Muscle of leg (tissue), 11 donors: ENCODE measurements around the gene CES1. TPM values are rescaled to one million over a fixed set of nuclear protein-coding genes. Genes with fewer than 3 reads are reported as not detected.
"Not testable (repeated sequence)": the region's sequence is repeated elsewhere in the genome, so short reads cannot be mapped to it uniquely, and the experiment has no call there.

Source experiments
- DNase-seq: peaks from one replicate; pipeline ENCODE4 v3.0.0; 2013
- H3K27ac ChIP-seq: one replicate; pipeline ENCODE4 v1.5.1; 2013; ENCODE audit warnings: mild to moderate bottlenecking, low read length, control low read depth
- H3K27me3 ChIP-seq: one replicate; pipeline ENCODE4 v1.6.1; 2013; ENCODE audit warnings: low read length; ENCODE audit not compliant: control insufficient read depth, insufficient read depth
- H3K36me3 ChIP-seq: one replicate; pipeline ENCODE4 v1.6.1; 2013; ENCODE audit warnings: low read length; ENCODE audit not compliant: control insufficient read depth, insufficient read depth
- H3K4me1 ChIP-seq: one replicate; pipeline ENCODE4 v1.6.1; 2013; ENCODE audit warnings: low read length; ENCODE audit not compliant: control insufficient read depth, insufficient read depth
- H3K4me3 ChIP-seq: one replicate; pipeline ENCODE4 v1.5.1; 2013; ENCODE audit warnings: low read length, control low read depth
- H3K9me3 ChIP-seq: replicated peaks from 2 replicates; pipeline ENCODE4 v1.6.1; 2013; ENCODE audit warnings: low read depth, low read length; ENCODE audit not compliant: control insufficient read depth
- WGBS: methylation state at CpG from one replicate; pipeline ENCODE4 v1.1.5; 2013; ENCODE audit warnings: missing lambda C conversion rate; ENCODE audit not compliant: insufficient coverage; 5-methylcytosine and 5-hydroxymethylcytosine counted together
- polyA plus RNA-seq, 8 donors: library from polyadenylated mRNA; unstranded; fragments of 120-200 nt; gene quantifications; one replicate each; pipeline versions ENCODE4 v1.2.1 to v1.2.3, GENCODE V29; 2013; ENCODE audit warnings: inconsistent platforms in 1 of 8, low replicate concordance in 1 of 8; ENCODE audit not compliant: insufficient read length in 8 of 8, insufficient read depth in 1 of 8
- total RNA-seq: library from RNA; stranded (reverse); fragments of 120-200 nt; gene quantifications from one replicate; pipeline ENCODE4 v1.2.4, GENCODE V29; 2013

CES1 gene
- total and polyA plus RNA-seq, 9 donors, result 0.22 to 6.2 (median 0.57) TPM

GRCh38 chr16:55775857-55776256, 57.0 kb downstream of the CES1 start:
- no peaks in the 10 kb centered on the region for H3K9me3 ChIP-seq
- DNase-seq, result no peak

DNA sequence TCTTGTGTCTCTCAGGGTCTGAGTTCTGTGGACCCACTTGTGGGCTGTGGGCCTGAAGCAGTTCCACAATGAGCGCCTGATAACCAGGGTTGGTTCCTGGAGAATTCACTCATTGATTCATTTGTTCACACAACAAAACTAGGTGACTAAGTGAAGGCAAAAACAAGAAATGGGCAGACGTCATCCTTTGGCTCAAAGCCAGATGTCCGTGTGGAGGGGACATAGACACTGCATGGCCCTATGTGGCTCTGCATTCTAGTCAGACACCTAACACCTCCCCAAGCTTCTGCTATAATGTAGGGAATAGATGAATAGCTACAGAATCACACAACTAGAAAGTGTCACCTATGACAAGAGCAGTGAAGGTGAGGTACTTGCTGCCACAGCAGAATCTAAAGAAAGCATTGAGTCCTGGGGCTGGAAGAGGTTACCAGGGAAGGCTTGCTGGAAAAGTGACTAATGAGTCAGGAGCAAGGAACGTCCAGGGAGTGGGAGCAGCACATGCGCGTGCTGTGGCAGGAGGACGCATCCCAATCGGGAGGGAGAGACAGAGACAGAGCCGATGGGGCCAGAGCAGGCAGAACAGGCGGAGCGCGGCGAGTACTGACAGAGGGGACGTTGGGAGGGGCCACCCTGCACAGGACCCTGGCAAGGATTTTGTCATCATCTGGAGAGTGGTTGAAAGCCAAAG, 58.9 kb downstream of the CES1 start:
- Histone ChIP-seq H3K36me3 (no peaks in the 10 kb centered on the region), H3K4me1 (no peaks in the 10 kb centered on the region), H3K9me3 (no peaks in the 10 kb centered on the region), H3K27ac (no peak overlapping the region), H3K27me3 (no peaks in the 10 kb centered on the region), H3K4me3 (no peak overlapping the region)
- DNase-seq, result no peak
- WGBS, result 84% methylated on average over 11 of the region's 14 CpGs

More at GRCh38 chr16:55775857-55776256, 57.0 kb downstream of the CES1 start:
- WGBS, result 60% methylated on average over 1 of the region's 4 CpGs
- no peaks in the 10 kb centered on the region for H3K36me3 ChIP-seq
- no peak overlapping the region for H3K4me3 ChIP-seq
- H3K27me3 ChIP-seq, result no peaks in the 10 kb centered on the region
- H3K4me1 ChIP-seq, result no peaks in the 10 kb centered on the region
- H3K27ac ChIP-seq, result no peak overlapping the region

- Histone ChIP-seq H3K4me1 (peaks cover 2% of the 10 kb centered on the region), H3K9me3 (no peaks in the 10 kb centered on the region), H3K36me3 (no peaks in the 10 kb centered on the region), H3K27ac (no peak overlapping the region), H3K27me3 (peaks cover 8% of the 10 kb centered on the region), H3K4me3 (no peak overlapping the region)
- 64% methylated on average over 3 of the region's 3 CpGs for WGBS
- DNase-seq, result no peak
Observed at GRCh38 chr16:55765161-55765560, 67.7 kb downstream of the CES1 start.

GRCh38 chr16:55760310-55761001, 72.4 kb downstream of the CES1 start:
- peaks cover 2% of the 10 kb centered on the region for H3K4me1 ChIP-seq
- no peak overlapping the region for H3K4me3 ChIP-seq
- WGBS, result 10% methylated on average over 29 of the region's 30 CpGs
- no peak for DNase-seq
- no peaks in the 10 kb centered on the region for H3K36me3 ChIP-seq
- no peaks in the 10 kb centered on the region for H3K9me3 ChIP-seq
- H3K27ac ChIP-seq, result no peak overlapping the region
- peaks cover 10% of the 10 kb centered on the region for H3K27me3 ChIP-seq

DNA sequence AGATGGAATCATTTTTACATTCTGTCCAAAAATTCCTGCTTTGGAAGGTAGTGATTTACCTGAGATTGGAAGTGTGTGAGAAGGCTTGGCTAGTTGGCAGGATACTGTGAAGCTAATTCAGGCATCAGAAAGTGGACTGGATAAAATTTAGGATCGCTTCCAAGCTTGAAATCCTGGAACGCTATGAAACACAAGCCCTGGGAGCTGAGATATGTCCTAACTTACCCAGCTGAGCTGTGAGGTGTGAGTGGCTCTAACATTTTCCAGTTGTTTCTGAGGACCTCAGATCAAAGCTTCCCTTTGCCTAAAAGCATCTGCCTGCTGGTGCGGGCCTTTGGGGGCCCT, 73.0 kb downstream of the CES1 start:
- not testable (repeated sequence) for H3K27me3 ChIP-seq, H3K9me3 ChIP-seq, H3K27ac ChIP-seq, H3K36me3 ChIP-seq, DNase-seq, H3K4me3 ChIP-seq, H3K4me1 ChIP-seq
- WGBS, result 3% methylated on average over 3 of the region's 3 CpGs

DNA sequence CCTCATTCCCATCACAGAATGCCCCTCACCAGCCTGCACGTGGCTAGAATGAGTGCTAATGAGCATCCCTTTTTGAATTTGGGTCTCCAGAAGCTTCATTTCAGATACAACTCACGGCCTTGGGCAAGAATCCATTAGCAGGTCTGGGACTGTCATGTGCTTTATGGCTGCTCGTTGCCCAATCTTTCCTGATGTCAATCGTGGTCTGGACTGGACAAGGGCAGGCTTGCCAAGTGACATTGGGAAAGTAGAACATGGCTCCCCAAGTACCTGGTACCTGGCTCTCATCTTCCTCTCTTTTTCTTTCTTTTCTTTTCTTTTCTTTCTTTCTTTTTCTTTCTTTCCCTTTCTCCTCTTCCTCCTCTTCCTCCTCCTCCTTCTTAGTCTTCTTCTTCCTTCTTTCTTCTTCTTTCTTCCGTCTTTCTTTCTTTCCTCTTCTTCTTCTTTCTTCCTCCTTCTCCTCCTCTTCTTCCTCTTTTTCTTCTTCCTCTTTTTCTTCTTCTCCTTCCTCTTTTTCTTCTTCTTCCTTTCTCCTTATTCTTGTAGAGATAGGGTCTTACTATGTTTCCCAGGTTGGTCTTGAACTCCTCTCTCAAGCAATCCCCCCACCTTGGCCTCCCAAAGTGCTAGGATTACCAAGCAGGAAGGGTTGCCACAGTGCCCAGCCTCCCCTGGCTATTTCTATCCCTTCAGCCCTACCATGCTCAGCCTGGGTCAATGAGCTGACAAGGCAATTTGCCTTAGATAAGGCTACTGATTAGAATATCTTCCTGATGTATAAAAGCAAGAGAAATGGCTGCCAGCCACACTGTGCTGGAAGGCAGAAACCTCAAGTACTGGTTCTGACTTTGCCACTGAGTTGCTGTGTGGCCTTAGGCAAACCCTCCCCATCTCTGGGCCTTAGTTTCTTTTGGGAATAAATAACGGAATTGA, 75.0 kb downstream of the CES1 start:
- H3K36me3 ChIP-seq, H3K4me1 ChIP-seq, DNase-seq, H3K9me3 ChIP-seq, H3K27me3 ChIP-seq, H3K27ac ChIP-seq, H3K4me3 ChIP-seq: not testable (repeated sequence)
- 62% methylated on average over 3 of the region's 6 CpGs for WGBS

- Histone ChIP-seq H3K27ac (no peak overlapping the region), H3K9me3 (no peaks in the 10 kb centered on the region), H3K4me1 (peaks cover 2% of the 10 kb centered on the region), H3K27me3 (peaks cover 10% of the 10 kb centered on the region), H3K4me3 (no peak overlapping the region), H3K36me3 (no peaks in the 10 kb centered on the region)
- DNase-seq, result no peak
- 18% methylated on average over 1 of the region's 4 CpGs for WGBS
Observed at GRCh38 chr16:55756963-55757362, 75.9 kb downstream of the CES1 start.

DNA sequence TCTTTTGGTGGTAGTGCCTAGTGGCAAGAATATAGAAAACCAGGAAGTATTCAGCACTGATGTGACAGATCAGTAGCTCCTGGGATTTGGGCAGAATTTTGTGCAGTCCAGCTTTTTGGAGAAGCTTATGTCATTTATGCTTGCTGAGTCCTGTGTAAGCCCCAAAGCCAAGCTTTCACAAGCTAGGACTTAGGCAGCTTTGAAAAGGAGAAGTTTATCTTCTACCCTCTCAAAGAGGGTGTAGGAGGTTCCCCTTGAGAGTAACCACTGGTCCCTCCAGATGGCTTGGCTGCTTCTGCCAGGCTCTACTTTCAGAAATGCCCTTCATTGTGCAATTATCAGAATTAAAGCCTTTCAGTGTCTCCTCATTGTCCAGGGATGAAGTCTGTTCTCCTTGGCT, 78.8 kb downstream of the CES1 start:
- Histone ChIP-seq H3K27ac (no peak overlapping the region), H3K4me1 (no peaks in the 10 kb centered on the region)

DNA sequence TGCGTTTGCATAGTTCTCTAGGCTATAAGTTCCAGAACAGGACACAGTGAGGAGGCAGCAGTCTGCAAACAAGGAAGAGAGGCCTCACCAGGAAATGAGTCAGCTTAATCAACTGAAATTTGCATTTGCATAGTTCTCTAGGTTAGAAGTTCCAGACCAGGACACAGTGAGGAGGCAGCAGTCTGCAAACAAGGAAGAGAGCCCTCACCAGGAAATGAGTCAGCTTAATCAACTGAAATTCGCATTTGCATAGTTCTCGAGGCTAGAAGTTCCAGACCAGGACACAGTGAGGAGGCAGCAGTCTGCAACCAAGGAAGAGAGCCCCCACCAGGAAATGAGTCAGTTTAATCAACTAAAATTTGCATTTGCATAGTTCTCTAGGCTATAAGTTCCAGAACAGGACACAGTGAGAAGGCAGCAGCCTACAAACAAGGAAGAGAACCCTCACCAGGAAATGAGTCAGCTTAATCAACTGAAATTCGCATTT, 79.7 kb downstream of the CES1 start:
- WGBS, result 25% methylated on average over 1 of the region's 4 CpGs
- H3K36me3 ChIP-seq, H3K27me3 ChIP-seq: not testable (repeated sequence)

More for the DNA sequence above, 78.8 kb downstream of the CES1 start:
- Histone ChIP-seq H3K36me3 (no peaks in the 10 kb centered on the region), H3K4me3 (no peak overlapping the region), H3K27me3 (no peaks in the 10 kb centered on the region), H3K9me3 (no peaks in the 10 kb centered on the region)
- DNase-seq, result no peak

More for the DNA sequence above, 79.7 kb downstream of the CES1 start:
- DNase-seq, H3K4me1 ChIP-seq, H3K4me3 ChIP-seq, H3K9me3 ChIP-seq, H3K27ac ChIP-seq: not testable (repeated sequence)
